Measurements from ENCODE around the gene ROMO1.
A peak's percentile ranks its signal among the peaks of the same experiment; 100 is the strongest.
"Not testable (repeated sequence)": the region's sequence is repeated elsewhere in the genome, so short reads cannot be mapped to it uniquely, and the experiment has no call there.

The ROMO1 gene

DNA sequence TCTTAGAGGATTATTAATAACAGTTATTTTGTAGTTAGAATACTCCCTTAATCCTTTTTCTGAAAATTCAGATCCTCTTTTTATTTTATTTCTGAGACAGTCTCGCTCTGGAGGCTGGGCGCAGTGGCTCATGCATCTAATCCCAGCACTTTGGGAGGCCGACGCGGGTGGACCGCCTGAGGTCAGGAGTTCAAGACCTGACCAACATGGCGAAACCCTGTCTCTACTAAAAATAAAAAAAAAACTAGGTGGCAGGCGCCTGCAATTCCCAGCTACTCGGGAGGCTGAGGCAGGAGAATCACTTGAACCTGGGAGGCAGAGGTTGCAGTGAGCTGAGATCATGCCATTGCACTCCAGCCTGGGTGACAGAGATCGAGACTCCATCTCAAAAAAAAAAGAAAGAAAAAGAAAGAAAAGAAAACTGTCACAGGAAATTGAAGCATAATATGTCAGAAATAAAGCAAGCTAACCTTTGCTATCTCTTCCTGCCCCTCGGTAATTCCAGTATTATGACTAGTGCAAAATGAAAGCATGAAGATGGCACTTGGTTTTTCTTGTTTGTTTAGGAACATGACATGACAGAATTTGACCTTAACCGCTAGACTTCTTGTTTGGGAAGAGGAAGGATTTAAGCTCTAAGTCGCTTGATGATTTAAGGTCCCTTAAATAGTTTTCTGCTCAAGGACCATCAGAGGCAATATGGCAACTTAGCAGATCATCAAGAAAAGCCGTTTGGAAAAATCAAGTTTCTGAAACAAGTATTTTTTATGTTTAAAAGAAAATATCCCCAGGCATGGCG is 44.7 kb downstream of the ROMO1 start:
- Histone ChIP-seq H3K27ac (ENCODE audit: low read length) (peak overlapping the region; percentile 100), H3K36me3 (ENCODE audit: control insufficient read depth in 1 of 2, insufficient read depth in 2 of 2, low read length in 2 of 2) (peaks cover 15 to 32% of the 10 kb centered on the region in 2 donors), H3K9me3 (ENCODE audit: control insufficient read depth in 1 of 2, low read length in 2 of 2) (no peaks in the 10 kb centered on the region), H3K4me1 (ENCODE audit: control insufficient read depth in 1 of 2, insufficient read depth in 2 of 2, low read length in 2 of 2) (peaks cover 8 to 16% of the 10 kb centered on the region in 2 donors), H3K27me3 (ENCODE audit: low read depth, low read length) (no peaks in the 10 kb centered on the region), H3K4me3 (ENCODE audit: low read depth in 1 of 2, low read length in 2 of 2) (peak overlapping the region in 1 of 2 donors; percentile 51)

DNA sequence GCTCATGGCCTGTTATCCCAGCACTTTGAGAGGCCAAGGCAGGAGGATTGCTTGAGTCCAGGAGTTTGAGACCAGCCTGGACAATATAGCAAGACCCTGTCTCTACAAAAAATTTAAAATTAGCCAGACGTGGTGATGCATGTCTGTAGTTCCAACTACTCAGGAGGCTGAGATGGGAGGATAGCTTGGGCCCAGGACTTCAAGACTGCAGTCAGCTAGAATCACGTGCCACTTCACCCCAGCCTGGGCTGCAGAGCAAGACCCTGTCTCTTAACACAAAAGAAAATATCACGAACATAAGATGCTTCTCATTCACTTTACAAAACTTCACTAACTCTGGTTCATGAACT is 45.3 kb downstream of the ROMO1 start:
- H3K4me3 ChIP-seq (ENCODE audit: low read depth in 1 of 2, low read length in 2 of 2); H3K27me3 ChIP-seq (ENCODE audit: low read depth, low read length); H3K9me3 ChIP-seq (ENCODE audit: control insufficient read depth in 1 of 2, low read length in 2 of 2): not testable (repeated sequence)
- H3K4me1 ChIP-seq (ENCODE audit: control insufficient read depth in 1 of 2, insufficient read depth in 2 of 2, low read length in 2 of 2): peaks cover 8 to 12% of the 10 kb centered on the region in 2 donors
- H3K27ac ChIP-seq (ENCODE audit: low read length): peak overlapping the region; percentile 62
- peaks cover 11 to 27% of the 10 kb centered on the region in 2 donors for H3K36me3 ChIP-seq (ENCODE audit: control insufficient read depth in 1 of 2, insufficient read depth in 2 of 2, low read length in 2 of 2)

Data from muscle layer of duodenum (tissue), 2 donors.